ENCODE data around the gene ITIH5.

ITIH5 gene

GRCh38 chr10:7587168-7587864, 79.5 kb downstream of the ITIH5 start:
- DNase-seq (ENCODE audit: low read depth, low spot score) = no peak

DNA sequence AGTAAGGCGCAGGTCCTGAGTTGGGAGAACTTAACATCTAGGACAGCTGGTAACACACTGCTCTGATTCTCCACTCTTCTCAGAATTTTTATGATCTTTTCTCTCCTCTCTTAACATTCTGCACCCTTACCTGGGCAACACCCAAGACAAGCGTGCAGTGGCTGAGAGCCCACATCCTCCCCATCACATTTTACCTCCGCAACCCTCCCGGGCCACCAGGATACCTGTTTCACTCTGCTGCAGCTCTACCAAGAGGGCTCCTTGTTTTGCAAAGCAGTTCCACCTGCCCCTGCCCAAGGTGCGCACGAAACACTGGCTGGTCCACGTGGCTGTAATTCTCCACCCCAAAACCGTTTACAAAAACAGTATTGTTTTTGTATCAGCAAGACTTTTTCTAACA, 81.5 kb downstream of the ITIH5 start:
- DNase-seq (ENCODE audit: low read depth, low spot score) = no peak

DNA sequence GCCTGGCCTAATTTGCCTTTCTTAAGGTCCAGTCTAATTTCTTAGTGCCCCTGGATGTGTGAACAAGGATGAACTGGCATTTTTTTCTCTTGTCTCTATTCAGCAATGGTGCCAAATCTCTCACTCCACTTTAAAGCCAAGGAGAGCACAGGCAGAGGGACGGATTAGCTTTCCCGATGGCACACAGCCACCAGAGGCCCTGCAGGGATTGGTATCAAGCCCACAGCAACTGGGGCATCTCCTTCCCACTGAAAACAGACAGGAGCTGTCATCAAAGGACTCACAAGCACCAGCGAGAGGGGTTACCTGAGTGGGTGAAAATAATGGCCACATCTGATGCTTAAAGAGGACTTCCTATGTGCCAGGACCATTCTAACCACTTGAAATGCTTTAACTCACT, 83.1 kb downstream of the ITIH5 start:
- DNase-seq (ENCODE audit: low read depth, low spot score) = no peak

GRCh38 chr10:7580520-7580919, 86.2 kb downstream of the ITIH5 start:
- no peak for DNase-seq (ENCODE audit: low read depth, low spot score)

GRCh38 chr10:7579681-7580080, 87.1 kb downstream of the ITIH5 start:
- DNase-seq (ENCODE audit: low read depth, low spot score) = no peak

- no peak for DNase-seq (ENCODE audit: low read depth, low spot score)
Observed at GRCh38 chr10:7577579-7577978, 89.2 kb downstream of the ITIH5 start.

DNA sequence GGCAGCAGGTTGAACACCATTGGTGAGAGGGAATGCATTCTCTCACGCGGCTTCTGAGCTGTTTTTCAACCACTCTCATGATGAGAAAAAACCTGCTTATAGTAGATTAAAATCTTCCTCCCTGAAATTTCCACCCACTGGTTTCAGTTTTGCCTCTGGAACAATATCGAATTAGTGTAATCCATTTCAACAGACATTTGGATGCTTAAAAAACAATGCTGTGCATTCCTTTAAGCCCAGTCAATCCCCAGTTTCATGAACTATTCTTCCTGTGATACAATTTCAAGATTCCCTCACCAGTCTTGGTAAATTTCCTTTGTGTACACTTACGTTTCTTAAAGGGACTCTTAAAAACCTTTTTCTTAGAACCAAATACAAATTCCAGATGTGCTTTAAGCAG, 89.6 kb downstream of the ITIH5 start:
- no peak for DNase-seq (ENCODE audit: low read depth, low spot score)

DNA sequence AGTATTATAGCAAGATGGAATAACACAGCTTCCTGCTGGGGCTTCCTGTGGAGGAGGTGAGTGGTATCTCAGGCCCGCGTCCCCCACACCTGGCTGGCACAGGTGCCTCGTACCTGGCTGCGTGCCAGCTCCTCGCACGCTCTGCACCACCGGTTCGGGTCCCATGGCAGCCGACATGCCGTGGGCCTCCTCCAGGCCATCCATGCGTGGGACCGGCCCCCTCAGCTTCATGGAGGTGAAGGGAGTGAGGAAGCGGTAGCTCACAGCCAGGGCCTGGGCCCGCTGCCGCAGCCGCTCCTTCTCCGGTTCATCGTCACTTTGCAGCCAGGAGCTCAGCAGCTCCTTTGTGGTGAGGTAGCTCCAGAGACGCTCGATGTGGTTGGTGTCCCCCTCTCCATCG, 90.4 kb downstream of the ITIH5 start:
- DNase-seq (ENCODE audit: low read depth, low spot score) = no peak

DNA sequence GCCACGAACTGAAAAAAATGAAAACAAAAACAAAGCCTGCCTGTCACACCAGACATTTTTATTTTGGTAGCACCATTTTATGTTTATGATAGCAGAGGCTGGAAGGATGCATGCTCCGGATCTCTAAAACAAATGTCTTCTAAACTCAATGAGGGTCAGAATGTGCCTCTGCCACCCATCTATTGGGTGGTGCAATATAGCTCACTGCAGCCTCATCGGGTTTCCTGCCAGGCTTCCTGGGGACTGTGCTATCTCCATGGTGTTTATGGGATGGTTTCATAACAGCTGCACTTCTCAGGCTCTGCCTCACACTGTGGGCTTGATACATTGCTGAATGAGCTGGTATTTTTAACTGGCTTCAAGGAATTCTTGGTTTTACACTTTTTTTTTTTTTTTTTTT, 94.4 kb downstream of the ITIH5 start:
- no peak for DNase-seq (ENCODE audit: low read depth, low spot score)

- no peak for DNase-seq (ENCODE audit: low read depth, low spot score)
Observed at GRCh38 chr10:7571981-7572380, 94.8 kb downstream of the ITIH5 start.

GRCh38 chr10:7567911-7568620, 98.7 kb downstream of the ITIH5 start:
- DNase-seq (ENCODE audit: low read depth, low spot score) = no peak

DNA sequence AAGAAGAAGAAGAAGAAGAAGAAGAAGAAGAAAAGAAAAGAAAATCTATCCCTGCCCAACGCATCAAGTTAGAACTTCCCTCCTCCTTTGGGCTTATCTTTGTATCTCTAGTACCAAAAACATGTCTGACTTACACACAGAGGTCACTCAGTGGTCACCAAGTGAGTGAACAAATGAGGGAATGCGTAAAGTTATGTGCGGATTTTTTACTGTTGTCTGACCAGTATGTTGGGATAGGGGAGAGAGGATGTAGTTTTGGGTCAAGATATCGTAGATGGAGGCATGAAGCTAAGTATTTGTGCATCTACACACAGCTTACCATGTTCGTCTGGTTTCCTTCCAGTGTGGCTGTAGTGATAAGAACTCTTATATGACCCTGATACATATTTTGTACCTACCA, 99.9 kb downstream of the ITIH5 start:
- DNase-seq (ENCODE audit: low read depth, low spot score) = no peak

- no peak for DNase-seq (ENCODE audit: low read depth, low spot score)
Observed at GRCh38 chr10:7565871-7566270, 100.9 kb downstream of the ITIH5 start.

DNA sequence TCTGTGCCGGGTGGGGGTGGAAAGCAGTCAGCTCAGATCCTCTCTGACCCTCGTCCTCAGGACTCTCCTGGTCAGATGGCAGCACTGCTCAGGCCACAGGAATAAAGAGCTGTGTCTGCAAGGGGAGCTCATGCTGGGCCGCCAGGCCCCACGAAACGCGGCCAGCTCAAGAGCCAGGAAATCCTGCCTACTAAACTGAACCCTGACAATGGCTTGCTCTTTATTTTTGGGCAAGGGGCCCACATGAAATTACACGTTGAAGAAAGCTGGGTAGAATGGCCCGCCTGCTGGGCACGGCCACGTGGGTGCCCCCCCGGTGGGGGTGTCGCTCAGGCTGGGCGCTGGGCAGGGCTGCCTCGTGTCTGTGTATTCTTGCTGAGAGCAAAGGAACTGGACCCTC, 103.0 kb downstream of the ITIH5 start:
- no peak for DNase-seq (ENCODE audit: low read depth, low spot score)

DNA sequence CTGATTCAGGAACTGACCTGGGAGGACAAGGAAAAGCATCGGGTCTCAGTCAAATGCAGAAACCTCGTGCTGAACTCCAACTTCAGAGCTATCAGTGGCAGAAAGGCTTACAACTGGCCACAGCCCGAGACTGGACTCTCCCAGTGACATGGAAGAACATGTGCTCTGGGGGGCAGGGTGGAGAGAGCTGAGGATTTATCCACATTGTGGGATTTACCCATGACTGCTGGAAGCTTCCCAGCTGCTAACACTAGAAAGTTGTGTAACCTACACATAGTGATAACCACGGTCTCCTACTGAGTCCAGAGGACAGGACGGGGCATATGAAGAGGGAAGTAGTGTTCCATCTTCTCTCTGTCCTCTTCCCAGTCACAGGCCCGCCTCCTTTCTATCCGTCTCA, 103.4 kb downstream of the ITIH5 start:
- DNase-seq (ENCODE audit: low read depth, low spot score) = no peak

GRCh38 chr10:7561985-7562384, 104.8 kb downstream of the ITIH5 start:
- no peak for DNase-seq (ENCODE audit: low read depth, low spot score)

DNA sequence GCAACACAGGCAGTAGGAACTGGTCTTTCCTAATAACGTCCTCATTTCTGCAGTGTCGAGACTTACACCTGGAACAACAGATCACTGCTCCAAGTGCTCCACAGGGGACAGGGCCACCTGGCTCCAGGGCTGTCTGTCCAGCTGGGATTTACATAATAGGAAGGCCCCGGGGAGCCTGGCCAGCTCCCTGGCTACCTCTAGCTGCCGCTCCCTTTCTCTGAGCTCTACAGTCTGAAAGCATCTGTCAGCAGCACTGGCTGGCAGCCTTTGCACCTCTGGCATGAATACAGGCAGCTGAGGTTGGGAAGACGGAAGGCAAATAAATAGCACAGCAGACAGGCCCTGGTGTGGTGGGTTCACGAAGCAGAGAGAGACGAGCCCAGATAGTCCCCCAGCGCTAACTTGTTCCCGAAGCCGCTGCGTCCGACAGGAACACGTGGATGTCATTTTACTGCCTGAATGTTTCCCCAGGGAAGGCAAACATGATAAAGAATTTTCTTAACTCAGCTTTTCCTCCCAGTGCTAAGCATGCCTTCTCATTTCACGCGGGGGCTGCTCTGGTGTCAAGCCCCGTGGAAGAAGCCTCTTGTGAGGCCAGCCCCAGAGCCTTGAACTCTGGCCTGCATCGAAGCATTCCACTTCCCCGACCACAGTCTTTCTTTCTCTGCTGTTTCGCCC, 105.4 kb downstream of the ITIH5 start:
- no peak for DNase-seq (ENCODE audit: low read depth, low spot score)

DNA sequence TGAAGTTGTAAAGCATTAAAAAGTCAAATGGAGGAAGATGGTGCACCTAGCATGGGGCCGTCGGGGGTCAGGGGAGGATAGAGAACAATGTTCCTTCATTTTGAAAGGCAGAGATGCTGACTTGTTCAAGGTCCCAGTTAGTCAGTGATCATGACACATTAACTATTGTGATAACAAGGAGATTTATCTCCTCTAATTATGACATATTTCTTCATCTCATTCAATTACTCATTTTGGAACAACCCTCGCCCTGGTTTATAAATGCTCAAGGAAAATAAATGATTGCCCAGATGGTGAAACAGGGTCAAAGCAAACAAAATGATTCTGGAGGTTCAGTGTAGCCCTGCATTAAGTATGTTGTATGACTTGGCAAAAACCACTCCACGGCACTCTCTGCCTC, 106.2 kb downstream of the ITIH5 start:
- no peak for DNase-seq (ENCODE audit: low read depth, low spot score)

DNA sequence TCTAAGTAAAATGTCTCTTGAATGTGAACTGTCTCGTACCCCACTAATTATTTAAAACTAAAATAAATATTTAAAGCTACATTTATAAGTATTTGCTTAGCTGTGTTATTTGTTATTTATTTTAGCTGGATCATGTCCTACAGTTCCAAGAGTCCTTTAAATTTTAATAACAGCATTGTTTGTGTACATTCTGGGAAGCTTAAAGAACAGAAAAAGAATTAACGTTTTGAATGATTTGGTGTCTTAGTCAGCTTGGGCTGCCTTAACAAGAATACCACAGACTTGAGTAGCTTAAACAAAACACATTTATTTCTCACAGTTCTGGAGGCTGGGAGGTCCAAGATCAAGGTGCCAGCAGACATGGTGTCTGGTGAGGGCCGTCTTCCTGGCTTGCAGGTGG, 107.4 kb downstream of the ITIH5 start:
- DNase-seq (ENCODE audit: low read depth, low spot score) = no peak

GRCh38 chr10:7558036-7558435, 108.7 kb downstream of the ITIH5 start:
- no peak for DNase-seq (ENCODE audit: low read depth, low spot score)

- DNase-seq (ENCODE audit: low read depth, low spot score) = no peak
Observed at GRCh38 chr10:7553531-7553930, 113.2 kb downstream of the ITIH5 start.

DNA sequence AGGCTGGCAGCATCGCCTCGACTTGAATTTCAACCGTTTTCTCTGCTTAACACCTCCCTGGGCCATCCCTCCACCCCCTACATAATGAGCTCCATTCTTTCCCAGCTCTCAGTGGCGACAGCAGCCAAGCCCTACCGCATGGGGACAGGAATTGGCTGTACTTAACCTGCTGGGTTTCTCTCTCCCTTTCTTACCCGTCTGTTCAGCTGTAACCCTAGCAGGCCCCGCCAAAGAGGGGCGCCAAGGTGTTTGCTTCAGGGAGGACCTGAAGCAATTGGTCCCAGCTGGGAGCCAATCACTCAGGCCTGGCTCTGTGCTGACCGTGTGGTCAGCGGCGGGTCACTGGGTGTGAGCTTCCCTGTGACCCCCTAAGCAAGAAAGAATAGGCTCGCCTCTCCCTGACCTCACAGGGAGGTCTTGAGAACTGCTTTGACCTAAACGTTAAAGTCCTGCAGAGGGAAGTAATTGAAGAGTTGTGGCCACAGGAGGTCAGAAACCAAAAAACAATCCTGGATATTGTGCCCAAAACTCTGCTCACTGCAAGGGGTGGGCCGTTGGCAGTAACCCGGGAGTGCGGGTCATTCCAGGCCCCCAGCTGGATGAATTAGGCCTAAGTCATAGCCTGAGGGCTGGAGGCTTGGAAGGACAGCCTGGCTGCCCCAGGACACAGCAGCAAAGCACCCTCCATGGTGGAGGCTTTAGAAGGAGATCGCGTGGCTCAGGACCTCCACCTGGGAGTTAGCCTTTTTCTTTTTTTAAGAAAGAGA, 114.6 kb downstream of the ITIH5 start:
- DNase-seq (ENCODE audit: low read depth, low spot score) = no peak

Measured in activated naive CD8-positive, alpha-beta T cell treated with anti-CD3 and anti-CD28 coated beads, Interleukin-2, amount 50 U/mL, for 16 hours (primary cell).